HCT116 (cell line): ENCODE results near the gene BIK. TPM values are rescaled to one million over a fixed set of nuclear protein-coding genes. Genes with fewer than 3 reads are reported as not detected.

ENCODE experiments used
- ATAC-seq: fragments of 200-7000 bp; cut with Tn5 transposase; 2 replicates; pipeline ENCODE4 v1.9.1; 2020; ENCODE audit warnings: mild to moderate bottlenecking, moderate library complexity
- BruUV-seq: library from RNA; stranded (reverse); fragments of 400-500 nt; replicated peaks from 2 replicates; lab custom pipeline; 2021; lab: Mats Ljungman, UMichigan
- CTCF ChIA-PET: fragments of 300-600 bp; sonication (Branson Sonifier 250); formaldehyde crosslinking; loops from one replicate; lab custom pipeline; 2021; ENCODE audit warnings: antibody characterized with exemption; lab: Charles Lee
- POLR2A ChIA-PET: fragments of 300-600, 350-600 bp; sonication (Branson Sonifier 250); formaldehyde crosslinking; loops from one replicate; lab custom pipeline; 2021; ENCODE audit warnings: antibody characterized with exemption; lab: Charles Lee
- RAD21 ChIA-PET, 2 experiments: fragments of 300-600 bp; sonication (Branson Sonifier 250); formaldehyde crosslinking; loops; one replicate each; lab custom pipeline; 2023; ENCODE audit warnings: low total read pairs in 2 of 2; ENCODE audit not compliant: uncharacterized antibody in 2 of 2, unreplicated experiment in 2 of 2, low non-redundant PET in 1 of 2; lab: Charles Lee
- DNase-seq: peaks from one replicate; pipeline ENCODE4 v3.0.0-alpha.2; 2010; ENCODE audit warnings: low read depth, low spot score
- H2AFZ ChIP-seq: fragments of 200-600 bp; shearing (Covaris generic), sonication (generic); 2 replicates; pipeline ENCODE4 v1.6.1; 2017; ENCODE audit warnings: low read depth, mixed run types, mixed read lengths, antibody characterized with exemption, low read length; ENCODE audit not compliant: poor library complexity, severe bottlenecking
- H3K27ac ChIP-seq: 2 replicates; pipeline ENCODE4 v1.5.1; 2012; ENCODE audit warnings: low read depth, low read length
- H3K27me3 ChIP-seq: fragments of 200-600 bp; sonication (generic); 2 replicates; pipeline ENCODE4 v1.6.1; 2016; ENCODE audit warnings: mixed run types, low read length, mixed read lengths; ENCODE audit not compliant: insufficient read depth
- H3K36me3 ChIP-seq, 2 experiments: fragments of 200-500 bp in 1 of 2; fragments of 200-600 bp in 1 of 2; sonication (Bioruptor generic) in 1 of 2; sonication (generic) in 1 of 2; 2 replicates each; pipeline versions ENCODE4 v1.5.1 to v1.6.1; 2014 to 2016; ENCODE audit warnings: low read length in 2 of 2, inconsistent platforms in 1 of 2, mixed read lengths in 1 of 2, mixed run types in 1 of 2; ENCODE audit not compliant: insufficient read depth in 2 of 2, control insufficient read depth in 1 of 2
- H3K4me1 ChIP-seq, 2 experiments: fragments of 200-600 bp in 1 of 2; sonication (generic) in 1 of 2; 2 replicates each; pipeline versions ENCODE4 v1.5.1 to v1.6.1; 2012 to 2017; ENCODE audit warnings: low read length in 2 of 2, inconsistent platforms in 1 of 2, mild to moderate bottlenecking in 1 of 2, mixed read lengths in 1 of 2, mixed run types in 1 of 2, moderate library complexity in 1 of 2; ENCODE audit not compliant: insufficient read depth in 2 of 2, control insufficient read depth in 1 of 2
- H3K4me2 ChIP-seq: fragments of 200-600 bp; sonication (generic); 2 replicates; pipeline ENCODE4 v1.6.1; 2017; ENCODE audit warnings: mixed run types, low read length, mixed read lengths
- H3K4me3 ChIP-seq, 2 experiments: fragments of 200-600 bp in 1 of 2; sonication (generic) in 1 of 2; replicated peaks in 1 of 2; 2 replicates each; pipeline ENCODE4 v1.5.1; 2011 to 2016; ENCODE audit warnings: low read length in 2 of 2, control low read depth in 1 of 2, low read depth in 1 of 2, mild to moderate bottlenecking in 1 of 2, mixed read lengths in 1 of 2, mixed run types in 1 of 2
- H3K79me2 ChIP-seq: fragments of 200-600 bp; sonication (generic); 2 replicates; pipeline ENCODE4 v1.6.1; 2017; ENCODE audit warnings: mild to moderate bottlenecking, mixed run types, low read length, moderate library complexity, mixed read lengths; ENCODE audit not compliant: insufficient read depth
- H3K9ac ChIP-seq: fragments of 200-600 bp; sonication (generic); 2 replicates; pipeline ENCODE4 v1.6.1; 2016; ENCODE audit warnings: low read length, mixed read lengths
- H3K9me2 ChIP-seq: fragments of 200-600 bp; sonication (generic), shearing (Covaris generic); 2 replicates; pipeline ENCODE4 v1.6.1; 2017; ENCODE audit warnings: mixed run types, mild to moderate bottlenecking, moderate library complexity; ENCODE audit not compliant: insufficient read depth
- H3K9me3 ChIP-seq, 2 experiments: fragments of 200-500 bp in 1 of 2; fragments of 200-600 bp in 1 of 2; sonication (Bioruptor generic) in 1 of 2; sonication (generic) in 1 of 2; 2 replicates each; pipeline ENCODE4 v1.6.1; 2014 to 2017; ENCODE audit warnings: low read length in 2 of 2, mixed read lengths in 2 of 2, inconsistent platforms in 1 of 2, low read depth in 1 of 2, mild to moderate bottlenecking in 1 of 2, mixed run types in 1 of 2, moderate library complexity in 1 of 2; ENCODE audit not compliant: control insufficient read depth in 1 of 2, insufficient read depth in 1 of 2
- H4K20me1 ChIP-seq: fragments of 200-600 bp; sonication (generic), shearing (Covaris generic); 2 replicates; pipeline ENCODE4 v1.6.1; 2017; ENCODE audit warnings: mixed run types, mild to moderate bottlenecking, moderate library complexity; ENCODE audit not compliant: insufficient read depth
- EGR1 ChIP-seq: IDR thresholded peaks from 2 replicates; pipeline ENCODE4 v1.6.1; 2012; ENCODE audit warnings: low read depth
- JUND ChIP-seq: IDR thresholded peaks from 2 replicates; pipeline ENCODE4 v1.6.1; 2012
- POLR2A ChIP-seq: IDR thresholded peaks from 2 replicates; pipeline ENCODE4 v1.7.0; 2011; ENCODE audit warnings: borderline replicate concordance; ENCODE audit not compliant: insufficient read depth, insufficient read length; ENCODE audit errors: extremely low read depth
- POLR2AphosphoS5 ChIP-seq: IDR thresholded peaks from 2 replicates; pipeline ENCODE4 v1.6.1; 2011; ENCODE audit warnings: mild to moderate bottlenecking, low read depth, low read length, moderate library complexity
- SP1 ChIP-seq: IDR thresholded peaks from 2 replicates; pipeline ENCODE4 v1.6.1; 2012; ENCODE audit warnings: low read depth
- YY1 ChIP-seq: IDR thresholded peaks from 2 replicates; pipeline ENCODE4 v1.6.1; 2011; ENCODE audit warnings: low read length, low read depth, moderate library complexity, mild to moderate bottlenecking; ENCODE audit not compliant: insufficient replicate concordance; ENCODE audit errors: extremely low read depth
- ZFX ChIP-seq: fragments of 450-650 bp; IDR thresholded peaks from 2 replicates; pipeline ENCODE4 v1.6.1; 2017
- ZNF274 ChIP-seq: fragments of 200-500 bp; sonication (Bioruptor generic); IDR thresholded peaks from 2 replicates; pipeline ENCODE4 v1.6.1; 2014; ENCODE audit warnings: mild to moderate bottlenecking, low read depth, low read length, inconsistent platforms
- intact Hi-C: fragments of 100-400 bp; cut with micrococcal nuclease; formaldehyde crosslinking; loops from 2 replicates; pipeline ENCODE4 v1.10.0; 2022
- total RNA-seq: library from RNA; stranded (reverse); gene quantifications from one replicate; pipeline ENCODE4 v1.2.1, GENCODE V29; 2021; ENCODE audit not compliant: unreplicated experiment
- TF ChIP-seq, protein P1 (sequence below): IDR thresholded peaks from 2 replicates; pipeline ENCODE4 v1.6.1; 2011; ENCODE audit warnings: mild to moderate bottlenecking, low read length, moderate library complexity; ENCODE audit not compliant: insufficient replicate concordance; ENCODE audit errors: extremely low read depth
- TF ChIP-seq, protein P2 (sequence below): IDR thresholded peaks from 2 replicates; pipeline ENCODE4 v1.6.1; 2012; ENCODE audit warnings: low read depth
- TF ChIP-seq, protein P3 (sequence below), 3 experiments: fragments of 200-600 bp in 1 of 3; sonication (generic) in 1 of 3; IDR thresholded peaks in 2 of 3; conservative IDR thresholded peaks in 1 of 3; 2 replicates each; pipeline ENCODE4 v1.5.1; 2012 to 2017; ENCODE audit warnings: low read depth in 2 of 3, low read length in 2 of 3, antibody characterized with exemption in 1 of 3, borderline replicate concordance in 1 of 3, control low read depth in 1 of 3, mild to moderate bottlenecking in 1 of 3, mixed read lengths in 1 of 3, mixed run types in 1 of 3, moderate library complexity in 1 of 3; ENCODE audit not compliant: insufficient read depth in 1 of 3
- TF ChIP-seq, protein P4 (sequence below): IDR thresholded peaks from 2 replicates; pipeline ENCODE4 v1.6.1; 2012

The BIK gene
- total RNA-seq, 1 experiment from 2014 or later = 31.0 TPM

DNA sequence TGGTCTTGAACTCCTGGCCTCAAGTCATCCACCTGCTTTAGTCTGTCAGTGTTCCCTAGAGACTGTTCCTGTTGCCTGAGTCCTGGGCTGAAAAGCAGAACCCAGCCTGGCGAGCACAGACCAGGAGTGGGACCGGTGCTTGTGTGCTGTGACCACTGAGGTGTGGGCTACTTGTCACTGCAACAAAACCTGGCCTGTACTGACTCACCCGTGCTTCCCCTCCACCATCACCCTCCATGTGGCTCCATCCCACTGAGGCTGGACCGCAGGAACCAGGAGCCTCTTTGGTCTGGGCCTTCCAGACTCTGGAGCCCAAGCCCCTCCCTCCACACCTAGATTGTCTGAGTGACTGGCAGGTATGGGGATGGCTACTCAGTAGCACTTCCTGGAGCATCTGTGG, 24.0 kb downstream of the BIK start:
- RAD21 ChIA-PET = no interaction called here

DNA sequence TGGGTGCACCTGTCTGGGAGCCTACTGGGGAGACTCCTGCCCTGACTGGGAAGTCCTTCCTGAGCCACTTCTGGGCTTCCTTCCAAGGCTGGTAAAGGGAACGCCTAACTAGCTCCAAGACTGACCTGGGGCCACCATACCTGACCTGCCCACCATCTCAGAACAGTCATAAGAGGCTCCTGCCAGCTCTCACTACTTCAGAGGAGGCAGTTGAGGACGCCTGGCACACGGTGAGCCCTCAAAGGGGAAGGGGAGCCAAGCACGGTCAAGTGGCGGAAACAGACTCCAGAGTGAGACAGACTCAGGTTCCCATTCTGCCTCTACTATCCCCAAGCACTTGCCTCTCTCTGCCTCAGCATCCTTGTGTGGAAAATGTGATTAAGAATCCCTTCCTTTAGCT, 25.0 kb downstream of the BIK start:
- ChIA-PET POLR2A (no interaction called here), RAD21 (interaction anchor here in 1 of 2 experiments (0.7 kb wide), 1 partner anchor 30 kb away, joined by 4 read pairs; no protein-coding TSS in a partner anchor), CTCF (interaction anchor here (1.7 kb wide), 1 partner anchor 9 kb away, joined by 10 read pairs; no protein-coding TSS in a partner anchor)
- no peak overlapping the region for H3K27ac ChIP-seq
- no peak overlapping the region for H3K9ac ChIP-seq
- DNase-seq (no peak), ATAC-seq (no peak)
- no peak overlapping the region for H3K4me2 ChIP-seq
- H3K36me3 ChIP-seq = peaks cover 53 to 61% of the 10 kb centered on the region in 2 experiments
- H3K9me3 ChIP-seq = no peaks in the 10 kb centered on the region; a peak in 1 of 4 replicates
- H2AFZ ChIP-seq = no peak overlapping the region
- peaks cover 53% of the 10 kb centered on the region for H3K79me2 ChIP-seq
- no peaks in the 10 kb centered on the region for H3K27me3 ChIP-seq
- no peaks in the 10 kb centered on the region for H3K9me2 ChIP-seq
- intact Hi-C loops = no loop called here
- no peaks in the 10 kb centered on the region for H4K20me1 ChIP-seq
- no TSS peak for BruUV-seq
- no peak overlapping the region for H3K4me3 ChIP-seq
- H3K4me1 ChIP-seq = no peaks in the 10 kb centered on the region
- TF ChIP-seq, protein P1, sequence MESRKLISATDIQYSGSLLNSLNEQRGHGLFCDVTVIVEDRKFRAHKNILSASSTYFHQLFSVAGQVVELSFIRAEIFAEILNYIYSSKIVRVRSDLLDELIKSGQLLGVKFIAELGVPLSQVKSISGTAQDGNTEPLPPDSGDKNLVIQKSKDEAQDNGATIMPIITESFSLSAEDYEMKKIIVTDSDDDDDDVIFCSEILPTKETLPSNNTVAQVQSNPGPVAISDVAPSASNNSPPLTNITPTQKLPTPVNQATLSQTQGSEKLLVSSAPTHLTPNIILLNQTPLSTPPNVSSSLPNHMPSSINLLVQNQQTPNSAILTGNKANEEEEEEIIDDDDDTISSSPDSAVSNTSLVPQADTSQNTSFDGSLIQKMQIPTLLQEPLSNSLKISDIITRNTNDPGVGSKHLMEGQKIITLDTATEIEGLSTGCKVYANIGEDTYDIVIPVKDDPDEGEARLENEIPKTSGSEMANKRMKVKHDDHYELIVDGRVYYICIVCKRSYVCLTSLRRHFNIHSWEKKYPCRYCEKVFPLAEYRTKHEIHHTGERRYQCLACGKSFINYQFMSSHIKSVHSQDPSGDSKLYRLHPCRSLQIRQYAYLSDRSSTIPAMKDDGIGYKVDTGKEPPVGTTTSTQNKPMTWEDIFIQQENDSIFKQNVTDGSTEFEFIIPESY = no peak
- TF ChIP-seq JUND = no peak
- no peak for TF ChIP-seq SP1
- TF ChIP-seq YY1 = no peak
- no peak for TF ChIP-seq POLR2AphosphoS5
- no peak for TF ChIP-seq ZNF274
- TF ChIP-seq ZFX = no peak
- TF ChIP-seq, protein P2, sequence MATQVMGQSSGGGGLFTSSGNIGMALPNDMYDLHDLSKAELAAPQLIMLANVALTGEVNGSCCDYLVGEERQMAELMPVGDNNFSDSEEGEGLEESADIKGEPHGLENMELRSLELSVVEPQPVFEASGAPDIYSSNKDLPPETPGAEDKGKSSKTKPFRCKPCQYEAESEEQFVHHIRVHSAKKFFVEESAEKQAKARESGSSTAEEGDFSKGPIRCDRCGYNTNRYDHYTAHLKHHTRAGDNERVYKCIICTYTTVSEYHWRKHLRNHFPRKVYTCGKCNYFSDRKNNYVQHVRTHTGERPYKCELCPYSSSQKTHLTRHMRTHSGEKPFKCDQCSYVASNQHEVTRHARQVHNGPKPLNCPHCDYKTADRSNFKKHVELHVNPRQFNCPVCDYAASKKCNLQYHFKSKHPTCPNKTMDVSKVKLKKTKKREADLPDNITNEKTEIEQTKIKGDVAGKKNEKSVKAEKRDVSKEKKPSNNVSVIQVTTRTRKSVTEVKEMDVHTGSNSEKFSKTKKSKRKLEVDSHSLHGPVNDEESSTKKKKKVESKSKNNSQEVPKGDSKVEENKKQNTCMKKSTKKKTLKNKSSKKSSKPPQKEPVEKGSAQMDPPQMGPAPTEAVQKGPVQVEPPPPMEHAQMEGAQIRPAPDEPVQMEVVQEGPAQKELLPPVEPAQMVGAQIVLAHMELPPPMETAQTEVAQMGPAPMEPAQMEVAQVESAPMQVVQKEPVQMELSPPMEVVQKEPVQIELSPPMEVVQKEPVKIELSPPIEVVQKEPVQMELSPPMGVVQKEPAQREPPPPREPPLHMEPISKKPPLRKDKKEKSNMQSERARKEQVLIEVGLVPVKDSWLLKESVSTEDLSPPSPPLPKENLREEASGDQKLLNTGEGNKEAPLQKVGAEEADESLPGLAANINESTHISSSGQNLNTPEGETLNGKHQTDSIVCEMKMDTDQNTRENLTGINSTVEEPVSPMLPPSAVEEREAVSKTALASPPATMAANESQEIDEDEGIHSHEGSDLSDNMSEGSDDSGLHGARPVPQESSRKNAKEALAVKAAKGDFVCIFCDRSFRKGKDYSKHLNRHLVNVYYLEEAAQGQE = no peak
- no peak for TF ChIP-seq EGR1
- TF ChIP-seq, protein P3, sequence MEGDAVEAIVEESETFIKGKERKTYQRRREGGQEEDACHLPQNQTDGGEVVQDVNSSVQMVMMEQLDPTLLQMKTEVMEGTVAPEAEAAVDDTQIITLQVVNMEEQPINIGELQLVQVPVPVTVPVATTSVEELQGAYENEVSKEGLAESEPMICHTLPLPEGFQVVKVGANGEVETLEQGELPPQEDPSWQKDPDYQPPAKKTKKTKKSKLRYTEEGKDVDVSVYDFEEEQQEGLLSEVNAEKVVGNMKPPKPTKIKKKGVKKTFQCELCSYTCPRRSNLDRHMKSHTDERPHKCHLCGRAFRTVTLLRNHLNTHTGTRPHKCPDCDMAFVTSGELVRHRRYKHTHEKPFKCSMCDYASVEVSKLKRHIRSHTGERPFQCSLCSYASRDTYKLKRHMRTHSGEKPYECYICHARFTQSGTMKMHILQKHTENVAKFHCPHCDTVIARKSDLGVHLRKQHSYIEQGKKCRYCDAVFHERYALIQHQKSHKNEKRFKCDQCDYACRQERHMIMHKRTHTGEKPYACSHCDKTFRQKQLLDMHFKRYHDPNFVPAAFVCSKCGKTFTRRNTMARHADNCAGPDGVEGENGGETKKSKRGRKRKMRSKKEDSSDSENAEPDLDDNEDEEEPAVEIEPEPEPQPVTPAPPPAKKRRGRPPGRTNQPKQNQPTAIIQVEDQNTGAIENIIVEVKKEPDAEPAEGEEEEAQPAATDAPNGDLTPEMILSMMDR (IDR thresholded peaks at IDR 0.05 in 2 of 3, conservative IDR thresholded peaks at IDR 0.05 in 1 of 3; ENCODE audit: borderline replicate concordance in 1 of 3, insufficient read depth in 1 of 3, low read depth in 2 of 3, low read length in 2 of 3) = no peak
- TF ChIP-seq, protein P4, sequence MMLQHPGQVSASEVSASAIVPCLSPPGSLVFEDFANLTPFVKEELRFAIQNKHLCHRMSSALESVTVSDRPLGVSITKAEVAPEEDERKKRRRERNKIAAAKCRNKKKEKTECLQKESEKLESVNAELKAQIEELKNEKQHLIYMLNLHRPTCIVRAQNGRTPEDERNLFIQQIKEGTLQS = no peak
- TF ChIP-seq POLR2A = no peak

More for the DNA sequence above, 24.0 kb downstream of the BIK start:
- no TSS peak for BruUV-seq
- intact Hi-C loops = no loop called here
- ChIA-PET CTCF (no interaction called here), POLR2A (no interaction called here)
- TF ChIP-seq POLR2AphosphoS5 = no peak
- Histone ChIP-seq H3K9ac (no peak overlapping the region), H3K36me3 (peaks cover 46 to 57% of the 10 kb centered on the region in 2 experiments), H3K4me3 (no peak overlapping the region), H4K20me1 (no peaks in the 10 kb centered on the region), H3K27ac (no peak overlapping the region), H3K27me3 (no peaks in the 10 kb centered on the region), H2AFZ (no peak overlapping the region), H3K4me1 (peaks cover 3 to 6% of the 10 kb centered on the region in 2 experiments), H3K9me3 (no peaks in the 10 kb centered on the region; a peak in 1 of 4 replicates), H3K79me2 (peaks cover 53% of the 10 kb centered on the region), H3K9me2 (no peaks in the 10 kb centered on the region), H3K4me2 (no peak overlapping the region)
- DNase-seq = no peak
- no peak for ATAC-seq
